GM18868 (cell line): ENCODE data around the gene AKR7A2.
A peak's percentile ranks its signal among the peaks of the same experiment; 100 is the strongest.

Experiments used
- ATAC-seq: cut with Tn5 transposase; IDR thresholded peaks from one replicate; pipeline ENCODE4 v1.9.1; 2021; ENCODE audit warnings: mild to moderate bottlenecking, moderate library complexity; ENCODE audit not compliant: unreplicated experiment

The AKR7A2 gene

DNA sequence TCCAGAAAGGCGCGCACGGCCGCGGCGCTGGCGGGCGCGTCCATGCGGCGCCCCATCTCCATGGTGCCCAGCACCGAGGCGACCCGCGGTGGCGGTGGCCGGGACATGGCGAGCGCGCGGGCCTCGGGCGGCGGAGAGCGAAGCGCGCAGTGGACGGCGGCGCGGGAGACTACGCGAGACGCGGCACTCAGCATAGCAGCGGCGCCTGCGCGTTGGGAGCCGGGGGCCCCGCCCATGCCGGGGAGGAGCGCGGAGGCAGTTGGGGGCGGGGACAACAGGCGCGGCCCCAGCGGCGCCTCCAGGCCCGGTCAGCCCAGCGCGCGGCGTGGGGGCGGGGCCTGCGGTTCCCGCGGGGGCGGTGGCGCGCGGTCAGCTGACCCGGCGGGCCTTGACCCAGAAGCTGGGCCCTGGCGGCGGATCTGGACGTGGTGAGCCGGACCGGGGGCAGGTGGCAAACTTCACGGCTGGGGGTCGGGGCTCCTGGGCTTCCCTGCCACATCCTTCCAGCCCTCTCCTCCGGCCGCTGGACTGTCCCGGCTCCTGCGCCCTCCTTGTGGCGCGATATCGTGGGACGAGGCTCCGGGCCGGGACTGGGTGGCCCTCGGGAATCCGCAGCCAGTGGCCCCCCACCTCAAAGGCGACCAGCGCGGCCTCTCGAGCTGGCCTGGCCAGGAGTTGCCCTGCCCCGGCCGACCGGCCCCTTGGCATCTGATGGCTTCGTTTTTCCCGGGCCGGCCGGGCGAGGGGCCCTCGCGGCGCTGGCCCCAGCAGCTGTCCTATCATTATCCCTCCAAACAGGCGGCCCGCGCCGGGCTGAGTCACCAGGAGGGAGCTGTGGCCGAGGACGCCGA lies at the start of gene AKR7A2, which contains the start of gene SLC66A1:
Gene AKR7A2, minus strand, starts transcription at position 214 of the 851 bp plus-strand sequence. Its CDS starts 20 bp downstream, at position 194.
Gene SLC66A1, plus strand, starts transcription at position 396 of the 851 bp plus-strand sequence. CDS start 5,352 bp downstream, outside the sequence.
- ATAC-seq: peak; percentile 79

- no peak for ATAC-seq
These were observed 49.1 kb upstream of the AKR7A2 start for GRCh38 chr1:19360843-19361610.

DNA sequence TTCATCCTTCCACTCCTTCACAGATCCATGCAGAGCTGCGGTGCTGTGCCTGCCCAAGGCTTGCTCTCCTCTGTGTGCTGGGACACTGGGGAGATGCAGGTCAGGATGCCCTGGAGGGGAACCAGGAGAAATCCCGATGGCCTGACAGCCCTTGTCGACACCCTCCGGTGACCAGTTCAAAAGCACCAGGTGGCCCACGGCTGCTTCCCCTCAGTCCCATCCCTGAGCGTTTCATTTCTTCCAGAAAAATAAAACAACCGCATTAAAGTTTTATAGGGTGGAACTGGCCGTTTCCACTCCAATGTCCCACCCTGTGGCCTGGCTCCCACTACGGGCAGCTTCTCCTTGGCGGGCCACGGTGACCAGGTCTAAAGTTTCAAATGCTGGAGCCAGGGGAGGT lies 48.5 kb upstream of the AKR7A2 start:
- no peak for ATAC-seq

DNA sequence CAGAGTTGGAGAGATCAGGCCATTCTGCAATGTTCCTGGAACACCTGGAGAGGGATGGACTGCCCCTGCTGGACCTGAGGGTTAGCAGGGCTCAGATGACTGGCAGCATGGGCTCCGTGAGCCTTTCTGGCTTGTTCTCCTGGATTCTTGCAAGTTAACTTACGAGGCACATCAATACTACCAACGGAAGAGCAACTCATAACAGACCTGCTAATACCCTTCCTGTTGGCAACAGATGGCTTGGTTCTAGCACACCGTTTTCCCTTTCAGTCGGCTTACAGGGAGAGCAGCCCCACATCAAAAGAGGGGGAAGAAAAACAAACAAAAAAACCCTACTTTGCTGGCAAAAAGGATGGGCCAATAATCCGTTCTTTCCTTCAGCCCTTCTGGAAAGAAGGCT lies 48.1 kb upstream of the AKR7A2 start:
- no peak for ATAC-seq

GRCh38 chr1:19359357-19359756 lies 47.4 kb upstream of the AKR7A2 start:
- no peak for ATAC-seq

DNA sequence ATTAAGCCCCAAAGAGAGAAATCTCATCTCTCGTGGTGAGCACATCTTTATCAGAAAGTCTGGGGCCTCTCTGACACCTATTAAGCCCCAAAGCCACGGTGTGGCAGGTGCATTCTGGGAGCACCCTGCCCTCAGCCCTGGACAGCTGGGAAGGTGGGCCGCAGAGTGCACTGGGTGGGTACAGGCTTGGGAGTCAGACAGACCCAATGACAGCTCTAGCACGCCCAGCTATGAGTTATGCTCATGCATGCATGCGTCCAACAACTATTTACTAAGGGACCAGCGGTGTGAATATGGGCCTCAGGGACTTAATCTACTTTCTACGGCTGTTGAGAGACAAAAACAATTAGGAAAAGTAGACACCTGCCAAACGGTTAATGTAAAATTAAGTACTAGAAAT lies 46.8 kb upstream of the AKR7A2 start:
- ATAC-seq: no peak

GRCh38 chr1:19357299-19357986 lies 45.5 kb upstream of the AKR7A2 start:
- no peak for ATAC-seq

- no peak for ATAC-seq
These were observed 44.3 kb upstream of the AKR7A2 start for GRCh38 chr1:19356266-19356665.

DNA sequence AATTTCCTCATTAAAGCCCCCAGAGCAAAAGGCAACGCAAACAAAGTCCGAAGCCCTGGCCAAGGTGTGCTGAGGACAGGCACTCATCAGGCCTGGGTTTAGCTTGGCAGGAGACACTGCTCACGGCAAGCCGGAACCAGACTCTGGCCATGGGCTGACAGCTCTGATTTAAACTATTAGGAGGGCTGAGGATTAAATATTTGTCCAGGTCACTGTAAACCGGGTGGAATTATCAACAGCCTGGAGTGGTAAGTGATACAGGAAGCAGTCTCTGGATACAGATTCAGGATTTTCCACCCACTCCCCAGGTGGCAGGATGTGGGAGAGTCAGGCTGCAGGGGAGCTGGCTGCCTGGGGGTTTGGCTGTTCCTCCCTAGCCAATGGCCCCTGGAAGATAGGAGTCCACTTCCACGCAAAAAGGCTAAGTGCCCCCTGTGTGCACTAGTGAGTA lies 42.6 kb upstream of the AKR7A2 start:
- no peak for ATAC-seq

GRCh38 chr1:19353596-19353995 lies 41.7 kb upstream of the AKR7A2 start:
- no peak for ATAC-seq

GRCh38 chr1:19352839-19353238 lies 40.9 kb upstream of the AKR7A2 start:
- ATAC-seq: no peak

DNA sequence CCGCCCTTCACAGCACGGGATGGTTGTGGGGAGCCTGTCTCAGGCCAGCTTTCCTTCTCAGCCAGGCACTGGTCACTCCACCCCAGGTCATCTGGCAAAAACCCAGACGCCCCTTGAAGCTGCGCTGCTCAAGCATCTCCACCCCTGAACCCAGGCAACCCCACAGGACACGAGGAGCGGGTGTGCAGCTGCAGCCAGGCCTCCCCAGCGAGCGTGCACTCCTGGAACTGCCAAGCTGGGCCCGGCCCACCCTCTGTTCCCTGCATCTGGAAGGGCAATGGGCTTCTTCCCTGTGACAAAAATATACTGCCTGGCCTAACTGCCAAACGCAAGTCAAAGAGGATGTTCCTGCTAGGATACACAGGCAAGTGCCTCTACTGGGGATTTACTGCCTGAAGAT lies 39.9 kb upstream of the AKR7A2 start:
- ATAC-seq: no peak

GRCh38 chr1:19350566-19350965 lies 38.6 kb upstream of the AKR7A2 start:
- no peak for ATAC-seq

DNA sequence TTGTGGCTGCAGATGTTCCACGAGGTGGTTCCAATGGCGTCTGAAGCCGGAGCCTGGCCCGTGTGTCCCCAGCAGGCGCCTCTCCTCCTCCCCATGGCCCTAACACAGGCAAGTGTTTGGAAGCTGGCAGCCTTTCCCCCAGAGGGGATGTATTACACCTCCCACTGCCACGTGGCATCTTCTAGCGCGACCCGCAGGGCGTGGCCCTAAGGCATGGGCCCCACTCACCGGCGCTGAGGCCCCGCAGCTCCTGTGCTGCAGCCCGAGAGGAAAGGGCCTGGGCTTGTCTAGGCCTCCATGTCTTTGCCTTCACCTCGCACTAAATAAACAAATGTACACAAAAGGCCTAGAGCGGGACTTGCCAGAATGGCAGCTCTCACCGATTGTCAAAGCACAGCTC lies 38.1 kb upstream of the AKR7A2 start:
- ATAC-seq: no peak

DNA sequence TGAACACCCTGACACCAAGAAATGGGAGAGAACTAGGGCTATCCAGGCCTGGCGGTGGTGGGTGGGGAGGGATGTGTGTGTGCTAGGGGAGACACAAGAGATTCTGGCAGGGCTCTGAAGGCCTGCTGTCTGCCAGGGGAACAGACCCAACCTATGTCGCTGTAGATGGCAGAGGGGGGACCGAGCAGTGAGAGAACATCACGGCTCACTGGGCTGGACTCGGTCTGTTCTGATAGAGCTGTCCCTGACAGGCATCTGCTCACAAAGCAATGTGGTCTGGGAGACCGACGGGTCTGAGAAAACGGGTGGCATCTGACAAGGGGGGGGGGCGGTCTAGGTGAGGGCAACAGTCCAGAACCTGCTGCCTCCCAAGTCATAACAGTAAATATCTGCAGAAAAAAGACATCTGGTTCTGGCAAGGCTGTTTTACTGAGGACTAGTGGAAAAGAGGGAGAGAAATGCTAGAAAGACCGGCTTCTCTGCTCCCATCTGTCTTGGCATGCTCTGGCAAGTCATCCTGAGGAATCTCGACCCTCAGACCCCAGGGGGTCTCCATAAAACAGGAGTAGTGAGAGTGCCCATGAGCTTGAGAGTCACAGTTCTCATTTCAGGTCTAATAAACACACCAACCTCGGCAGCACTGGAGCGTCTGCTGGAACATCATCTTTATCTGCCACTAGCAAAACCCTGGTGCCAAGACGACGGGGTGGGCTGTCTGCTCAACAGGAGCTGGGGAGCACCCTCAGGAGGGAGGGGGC lies 36.7 kb upstream of the AKR7A2 start:
- no peak for ATAC-seq

DNA sequence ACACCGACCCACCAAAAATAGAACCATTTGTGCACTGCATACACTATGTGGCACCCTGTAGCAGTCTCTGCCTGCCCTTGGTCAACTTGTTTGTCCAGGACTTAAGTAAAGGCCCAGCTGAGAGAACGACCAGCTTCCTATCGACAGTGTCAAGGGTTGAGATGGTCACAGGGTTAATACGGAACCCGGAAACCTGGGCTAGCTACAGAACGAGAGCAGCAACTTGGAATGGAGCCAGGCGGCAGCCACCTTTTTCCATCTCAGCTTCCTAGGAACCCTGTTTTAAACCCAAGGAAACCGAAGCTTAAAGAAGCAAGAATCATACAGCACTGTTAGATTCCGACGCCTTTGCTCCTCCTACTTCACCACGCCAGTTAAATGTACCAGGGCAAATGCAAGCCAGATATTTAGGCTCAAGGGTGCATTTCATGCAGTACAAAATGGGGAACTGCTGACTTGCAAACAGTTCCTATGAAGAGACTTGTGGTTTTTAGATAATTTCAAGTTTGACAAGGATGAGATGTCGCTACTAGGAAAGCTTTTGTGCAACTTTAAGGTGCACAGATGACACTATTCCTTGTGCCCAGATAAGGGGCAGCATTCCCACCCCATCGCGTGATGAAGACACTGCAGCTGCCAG lies 35.7 kb upstream of the AKR7A2 start:
- no peak for ATAC-seq

- no peak for ATAC-seq
These were observed 34.1 kb upstream of the AKR7A2 start for GRCh38 chr1:19346026-19346425.

DNA sequence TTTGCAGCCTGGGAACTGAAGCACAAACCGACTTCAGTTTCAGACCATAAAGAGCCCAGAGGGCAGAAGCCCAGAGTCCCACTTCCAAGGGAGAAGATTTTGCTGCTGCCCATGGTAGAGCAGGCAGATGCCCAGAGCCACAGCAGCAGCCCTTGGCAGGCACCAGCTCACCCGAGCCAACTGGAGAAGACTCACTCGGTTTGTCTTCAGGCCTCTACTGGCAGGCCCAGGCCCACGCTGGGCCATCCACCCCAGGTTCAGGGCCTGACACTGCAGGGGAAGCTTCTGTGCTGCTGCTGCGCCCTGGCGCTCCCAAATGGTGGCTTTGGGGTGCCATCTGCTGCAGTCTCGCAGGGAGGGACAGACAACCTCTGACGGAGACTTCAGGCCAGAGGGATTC lies 33.4 kb upstream of the AKR7A2 start:
- ATAC-seq: no peak

DNA sequence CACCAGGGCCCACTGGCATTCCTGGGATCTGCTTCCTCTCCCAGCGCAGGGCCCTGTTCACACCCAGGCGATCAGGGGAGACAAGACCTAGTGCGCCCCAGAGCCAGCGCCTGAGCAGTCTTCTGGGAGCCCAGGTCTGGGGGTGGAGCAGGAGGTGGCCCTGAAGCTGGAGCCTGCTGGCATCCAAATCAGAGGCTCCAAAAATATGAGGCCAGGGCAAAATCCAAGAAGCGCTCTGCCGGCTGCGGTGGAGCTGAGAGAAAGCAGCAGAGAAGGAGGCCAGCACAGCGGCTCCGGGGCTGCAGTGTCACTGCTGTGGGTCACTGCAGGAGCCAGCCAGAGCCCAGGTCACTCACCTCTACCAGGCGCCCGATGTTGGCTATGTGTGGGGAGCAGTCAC lies 32.9 kb upstream of the AKR7A2 start:
- ATAC-seq: no peak

DNA sequence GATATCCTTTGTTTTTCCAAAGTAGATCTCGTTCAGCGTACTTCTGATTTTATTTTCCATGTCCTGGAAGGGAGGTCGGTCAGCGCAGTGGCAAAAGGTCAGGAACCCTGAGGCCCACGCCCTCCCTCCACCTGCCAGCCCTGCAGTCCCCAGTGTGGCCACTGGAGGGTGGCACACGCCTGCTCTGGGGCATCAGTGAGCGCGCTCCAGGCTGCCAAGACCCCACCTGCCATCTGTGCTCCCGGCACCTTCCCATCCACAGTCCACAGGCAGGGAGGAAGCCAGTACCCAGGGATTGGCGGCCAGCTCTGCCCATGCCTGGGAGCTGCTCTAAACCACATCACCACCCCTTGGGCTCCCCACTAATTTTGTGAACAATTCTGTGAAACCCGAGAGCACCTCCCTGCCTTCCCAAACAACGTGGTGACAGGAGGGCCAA lies 32.4 kb upstream of the AKR7A2 start:
- ATAC-seq: no peak
